DOHH2 (cell line): ENCODE results near the gene LMBRD2.

Source experiments
- EZH2phosphoT487 ChIP-seq: fragments of 200-600 bp; sonication (generic); IDR thresholded peaks from 2 replicates; pipeline ENCODE4 v1.6.1; 2017; ENCODE audit warnings: borderline replicate concordance, mild to moderate bottlenecking, antibody characterized with exemption, low read length, moderate library complexity, mixed read lengths
- TF ChIP-seq, protein P1 (sequence below): fragments of 200-600 bp; sonication (generic); IDR thresholded peaks from one replicate; pipeline ENCODE4 v1.5.1; 2014; ENCODE audit warnings: antibody characterized with exemption, mild to moderate bottlenecking, low read depth, low read length; ENCODE audit not compliant: poor library complexity, severe bottlenecking

DNA sequence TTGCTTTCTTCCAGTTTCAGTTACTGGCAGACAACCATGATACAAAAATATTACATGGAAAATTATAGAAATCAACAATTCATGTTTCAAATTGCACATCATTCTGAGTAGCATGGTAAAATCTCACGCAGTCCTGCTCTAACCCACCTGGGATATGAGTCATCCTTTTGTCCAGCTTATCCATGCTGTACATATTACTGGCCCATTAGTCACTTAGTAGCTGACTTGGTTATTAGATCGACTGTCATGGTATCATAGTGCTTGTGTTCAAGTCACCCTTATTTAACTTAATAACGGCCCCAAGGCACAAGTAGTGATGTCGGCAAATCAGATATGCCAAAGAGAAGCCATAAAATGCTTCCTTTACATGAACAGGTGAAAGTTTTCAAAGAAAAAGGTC, 48.8 kb upstream of the LMBRD2 start:
- TF ChIP-seq, protein P1, sequence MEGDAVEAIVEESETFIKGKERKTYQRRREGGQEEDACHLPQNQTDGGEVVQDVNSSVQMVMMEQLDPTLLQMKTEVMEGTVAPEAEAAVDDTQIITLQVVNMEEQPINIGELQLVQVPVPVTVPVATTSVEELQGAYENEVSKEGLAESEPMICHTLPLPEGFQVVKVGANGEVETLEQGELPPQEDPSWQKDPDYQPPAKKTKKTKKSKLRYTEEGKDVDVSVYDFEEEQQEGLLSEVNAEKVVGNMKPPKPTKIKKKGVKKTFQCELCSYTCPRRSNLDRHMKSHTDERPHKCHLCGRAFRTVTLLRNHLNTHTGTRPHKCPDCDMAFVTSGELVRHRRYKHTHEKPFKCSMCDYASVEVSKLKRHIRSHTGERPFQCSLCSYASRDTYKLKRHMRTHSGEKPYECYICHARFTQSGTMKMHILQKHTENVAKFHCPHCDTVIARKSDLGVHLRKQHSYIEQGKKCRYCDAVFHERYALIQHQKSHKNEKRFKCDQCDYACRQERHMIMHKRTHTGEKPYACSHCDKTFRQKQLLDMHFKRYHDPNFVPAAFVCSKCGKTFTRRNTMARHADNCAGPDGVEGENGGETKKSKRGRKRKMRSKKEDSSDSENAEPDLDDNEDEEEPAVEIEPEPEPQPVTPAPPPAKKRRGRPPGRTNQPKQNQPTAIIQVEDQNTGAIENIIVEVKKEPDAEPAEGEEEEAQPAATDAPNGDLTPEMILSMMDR: no peak
- TF ChIP-seq EZH2phosphoT487: no peak
